PC-3 (cell line): Measurements from ENCODE around the gene DBT.

Experiments
- EZH2 ChIP-seq: fragments of 300-600 bp; sonication (generic); IDR thresholded peaks from one replicate; pipeline ENCODE4 v1.6.1; 2017; ENCODE audit warnings: antibody characterized with exemption, mild to moderate bottlenecking, low read length; ENCODE audit not compliant: unreplicated experiment
- TF ChIP-seq, protein P1 (sequence below): fragments of 300-600 bp; sonication (generic); conservative IDR thresholded peaks from 2 replicates; pipeline ENCODE4 v1.5.1; 2017; ENCODE audit warnings: antibody characterized with exemption, low read depth, mild to moderate bottlenecking, low read length

GRCh38 chr1:100265931-100266740 is 16.5 kb upstream of the DBT start, which contains the start of gene RTCA:
- TF ChIP-seq, protein P1, sequence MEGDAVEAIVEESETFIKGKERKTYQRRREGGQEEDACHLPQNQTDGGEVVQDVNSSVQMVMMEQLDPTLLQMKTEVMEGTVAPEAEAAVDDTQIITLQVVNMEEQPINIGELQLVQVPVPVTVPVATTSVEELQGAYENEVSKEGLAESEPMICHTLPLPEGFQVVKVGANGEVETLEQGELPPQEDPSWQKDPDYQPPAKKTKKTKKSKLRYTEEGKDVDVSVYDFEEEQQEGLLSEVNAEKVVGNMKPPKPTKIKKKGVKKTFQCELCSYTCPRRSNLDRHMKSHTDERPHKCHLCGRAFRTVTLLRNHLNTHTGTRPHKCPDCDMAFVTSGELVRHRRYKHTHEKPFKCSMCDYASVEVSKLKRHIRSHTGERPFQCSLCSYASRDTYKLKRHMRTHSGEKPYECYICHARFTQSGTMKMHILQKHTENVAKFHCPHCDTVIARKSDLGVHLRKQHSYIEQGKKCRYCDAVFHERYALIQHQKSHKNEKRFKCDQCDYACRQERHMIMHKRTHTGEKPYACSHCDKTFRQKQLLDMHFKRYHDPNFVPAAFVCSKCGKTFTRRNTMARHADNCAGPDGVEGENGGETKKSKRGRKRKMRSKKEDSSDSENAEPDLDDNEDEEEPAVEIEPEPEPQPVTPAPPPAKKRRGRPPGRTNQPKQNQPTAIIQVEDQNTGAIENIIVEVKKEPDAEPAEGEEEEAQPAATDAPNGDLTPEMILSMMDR = no peak
- no peak for TF ChIP-seq EZH2
